PC-9 (cell line): Measurements from ENCODE around the gene NUP153. TPM values are rescaled to one million over a fixed set of nuclear protein-coding genes. Genes with fewer than 3 reads are reported as not detected.

Source experiments
- BruUV-seq: library from RNA; stranded (reverse); fragments of 400-500 nt; replicated peaks from 2 replicates; lab custom pipeline; 2021; lab: Mats Ljungman, UMichigan
- CTCF ChIA-PET: fragments of 300-600 bp; sonication (Branson Sonifier 250); formaldehyde crosslinking; loops from one replicate; lab custom pipeline; 2022; ENCODE audit warnings: antibody characterized with exemption; lab: Charles Lee
- POLR2A ChIA-PET: fragments of 300-600 bp; sonication (Branson Sonifier 250); formaldehyde crosslinking; loops from one replicate; lab custom pipeline; 2022; ENCODE audit warnings: antibody characterized with exemption; ENCODE audit not compliant: unreplicated experiment; lab: Charles Lee
- DNase-seq, 2 experiments: peaks; one replicate each; pipeline versions ENCODE4 v3.0.0 to v3.0.0-alpha.2; 2015 to 2022; ENCODE audit warnings: mixed read lengths in 1 of 2
- H2AFZ ChIP-seq: fragments of 200-600 bp; sonication (generic); 2 replicates; pipeline ENCODE4 v1.8.1; 2017; ENCODE audit warnings: antibody characterized with exemption
- H3F3A ChIP-seq: fragments of 200-600 bp; sonication (generic); 2 replicates; pipeline ENCODE4 v1.8.1; 2017; ENCODE audit warnings: antibody characterized with exemption, mild to moderate bottlenecking, low read depth; ENCODE audit not compliant: insufficient read depth
- H3K27ac ChIP-seq: fragments of 200-600 bp; sonication (generic); 2 replicates; pipeline ENCODE4 v1.6.1; 2016; ENCODE audit warnings: mixed run types
- H3K27me3 ChIP-seq: fragments of 200-600 bp; sonication (generic); 2 replicates; pipeline ENCODE4 v1.6.1; 2016; ENCODE audit warnings: low read depth, mixed run types; ENCODE audit not compliant: insufficient read depth
- H3K36me3 ChIP-seq: fragments of 200-600 bp; sonication (generic); 2 replicates; pipeline ENCODE4 v1.6.1; 2016; ENCODE audit warnings: low read depth, mixed run types
- H3K4me1 ChIP-seq: fragments of 200-600 bp; sonication (generic); replicated peaks from 2 replicates; pipeline ENCODE4 v1.6.1; 2016; ENCODE audit warnings: mixed run types; ENCODE audit not compliant: insufficient read depth
- H3K4me2 ChIP-seq: fragments of 200-600 bp; sonication (generic); 2 replicates; pipeline ENCODE4 v1.6.1; 2017; ENCODE audit warnings: mixed run types
- H3K4me3 ChIP-seq: fragments of 200-600 bp; sonication (generic); 2 replicates; pipeline ENCODE4 v1.6.1; 2016; ENCODE audit warnings: mixed run types
- H3K79me2 ChIP-seq: fragments of 200-600 bp; sonication (generic); 2 replicates; pipeline ENCODE4 v1.6.1; 2017; ENCODE audit warnings: low read depth, mixed run types
- H3K9me2 ChIP-seq: fragments of 200-600 bp; sonication (generic); 2 replicates; pipeline ENCODE4 v1.8.1; 2017; ENCODE audit warnings: mild to moderate bottlenecking; ENCODE audit not compliant: insufficient read depth
- H3K9me3 ChIP-seq: fragments of 200-600 bp; sonication (generic); 2 replicates; pipeline ENCODE4 v1.8.1; 2016; ENCODE audit warnings: low read depth; ENCODE audit not compliant: insufficient read depth
- H4K20me1 ChIP-seq: fragments of 200-600 bp; sonication (generic); 2 replicates; pipeline ENCODE4 v1.8.1; 2017; ENCODE audit not compliant: insufficient read depth
- CTCF ChIP-seq: fragments of 200-600 bp; sonication (generic); conservative IDR thresholded peaks from 2 replicates; pipeline ENCODE4 v1.6.1; 2017; ENCODE audit warnings: mixed run types, antibody characterized with exemption, mild to moderate bottlenecking, moderate library complexity
- EZH2 ChIP-seq: fragments of 200-600 bp; sonication (generic); IDR thresholded peaks from 2 replicates; pipeline ENCODE4 v1.8.0; 2017; ENCODE audit warnings: antibody characterized with exemption, low read depth
- intact Hi-C: fragments of 100-400 bp; cut with micrococcal nuclease; formaldehyde crosslinking; loops from one replicate; pipeline ENCODE4 v1.10.0; 2022; ENCODE audit not compliant: unreplicated experiment
- total RNA-seq: library from RNA; stranded (reverse); gene quantifications from 2 replicates; pipeline ENCODE4 v1.2.3, GENCODE V29; 2021

Gene NUP153
- total RNA-seq, 1 experiment from 2014 or later: 74.1 TPM

- TF ChIP-seq EZH2 (no peak), CTCF (no peak)
- Histone ChIP-seq H4K20me1 (no peaks in the 10 kb centered on the region), H3K9me3 (no peaks in the 10 kb centered on the region), H3K36me3 (no peaks in the 10 kb centered on the region), H3K4me1 (peaks cover 26% of the 10 kb centered on the region), H2AFZ (no peak overlapping the region), H3K9me2 (no peaks in the 10 kb centered on the region), H3K27me3 (no peaks in the 10 kb centered on the region), H3K4me3 (no peak overlapping the region), H3K27ac (no peak overlapping the region), H3F3A (peaks cover 8% of the 10 kb centered on the region; the same call in 1 of the 2 replicates), H3K4me2 (no peak overlapping the region), H3K79me2 (no peaks in the 10 kb centered on the region)
- BruUV-seq: no TSS peak
- intact Hi-C loops: no loop called here
- no peak for DNase-seq
- ChIA-PET POLR2A (interaction anchor here (0.5 kb wide), 1 partner anchor 9 kb away, joined by 3 read pairs; the partner anchor contains the start of gene NUP153), CTCF (no interaction called here)
Measured at GRCh38 chr6:17716221-17716620, 9.5 kb upstream of the NUP153 start.

GRCh38 chr6:17714879-17715851 is 8.4 kb upstream of the NUP153 start:
- Histone ChIP-seq H3K27me3 (no peaks in the 10 kb centered on the region), H3F3A (peaks cover 5% of the 10 kb centered on the region; the same call in 1 of the 2 replicates), H3K9me3 (no peaks in the 10 kb centered on the region), H2AFZ (peak overlapping the region; percentile 63; the same call in 1 of the 2 replicates), H3K4me3 (0 out of 2 replicates have a peak overlapping the region, but pooled peaks have one; percentile 24), H4K20me1 (no peaks in the 10 kb centered on the region), H3K27ac (peak overlapping the region; percentile 61), H3K36me3 (no peaks in the 10 kb centered on the region), H3K79me2 (no peaks in the 10 kb centered on the region), H3K9me2 (no peaks in the 10 kb centered on the region), H3K4me2 (peak overlapping the region; percentile 60), H3K4me1 (peaks cover 18% of the 10 kb centered on the region)
- TSS peak; percentile 91 for BruUV-seq
- ChIA-PET POLR2A (interaction anchor here (0.6 to 0.7 kb wide), 2 partner anchors 115 to 592 kb away, joined by 3 read pairs; partner anchors contain the start of gene FAM8A1), CTCF (interaction anchor here (0.6 to 0.7 kb wide), 3 partner anchors 35 to 407 kb away, joined by 4 to 8 read pairs (median 6); partner anchors contain the start of gene FAM8A1)
- peak; percentile 47 to 81 for DNase-seq
- intact Hi-C loops: no loop called here
- no peak for TF ChIP-seq CTCF
- no peak for TF ChIP-seq EZH2

- no peaks in the 10 kb centered on the region for H3K9me2 ChIP-seq
- no peaks in the 10 kb centered on the region for H4K20me1 ChIP-seq
- no peaks in the 10 kb centered on the region for H3K36me3 ChIP-seq
- H3K4me2 ChIP-seq: 0 out of 2 replicates have a peak overlapping the region, but pooled peaks have one; percentile 60
- H3K9me3 ChIP-seq: no peaks in the 10 kb centered on the region
- H3K79me2 ChIP-seq: no peaks in the 10 kb centered on the region
- TSS peak; percentile 74 for BruUV-seq
- no peak overlapping the region for H2AFZ ChIP-seq
- H3K27me3 ChIP-seq: no peaks in the 10 kb centered on the region
- peaks cover 18% of the 10 kb centered on the region for H3K4me1 ChIP-seq
- TF ChIP-seq CTCF: no peak
- TF ChIP-seq EZH2: no peak
- DNase-seq: no peak
- ChIA-PET POLR2A (interaction anchor here (0.6 to 0.7 kb wide), 2 partner anchors 14 to 114 kb away, joined by 3 to 6 read pairs; partner anchors contain the start of gene FAM8A1), CTCF (interaction anchor here (0.6 kb wide), 1 partner anchor 408 kb away, joined by 6 read pairs; no protein-coding TSS in a partner anchor)
- peaks cover 5% of the 10 kb centered on the region; the same call in 1 of the 2 replicates for H3F3A ChIP-seq
- intact Hi-C loops: no loop called here
- no peak overlapping the region for H3K27ac ChIP-seq
- H3K4me3 ChIP-seq: no peak overlapping the region
Measured at GRCh38 chr6:17714177-17714576, 7.5 kb upstream of the NUP153 start.
